Measurements from ENCODE around the gene NFKB2. TPM values are rescaled to one million over a fixed set of nuclear protein-coding genes. Genes with fewer than 3 reads are reported as not detected.

NFKB2 gene
- total RNA-seq: 15.1 TPM
- long read RNA-seq, transcript NFKB2-204 (23 exons, 3,416 nt): major isoform, 6 of 22 reads
- long read RNA-seq, transcript NFKB2-201 (23 exons, 3,011 nt): major isoform, 6 of 22 reads
- long read RNA-seq, partial matches to known transcripts: 5 of 22 reads
- long read RNA-seq, other reads (novel, unspliced or antisense): 5 of 22 reads

GRCh38 chr10:102395400-102396316, at the start of gene NFKB2:
Gene NFKB2 (plus strand): TSS chr10:102395705. CDS start chr10:102395960, 255 bp downstream.
- intact Hi-C loops (cut with DNase I): loop anchor here (2.0 to 5.0 kb wide), 4 partner anchors 25 to 227 kb away; partner anchors contain the start of genes ACTR1A, FBXL15 and SUFU
- peak; percentile 73 for ATAC-seq
- peak; percentile 94 for DNase-seq (ENCODE audit: missing footprints)

DNA sequence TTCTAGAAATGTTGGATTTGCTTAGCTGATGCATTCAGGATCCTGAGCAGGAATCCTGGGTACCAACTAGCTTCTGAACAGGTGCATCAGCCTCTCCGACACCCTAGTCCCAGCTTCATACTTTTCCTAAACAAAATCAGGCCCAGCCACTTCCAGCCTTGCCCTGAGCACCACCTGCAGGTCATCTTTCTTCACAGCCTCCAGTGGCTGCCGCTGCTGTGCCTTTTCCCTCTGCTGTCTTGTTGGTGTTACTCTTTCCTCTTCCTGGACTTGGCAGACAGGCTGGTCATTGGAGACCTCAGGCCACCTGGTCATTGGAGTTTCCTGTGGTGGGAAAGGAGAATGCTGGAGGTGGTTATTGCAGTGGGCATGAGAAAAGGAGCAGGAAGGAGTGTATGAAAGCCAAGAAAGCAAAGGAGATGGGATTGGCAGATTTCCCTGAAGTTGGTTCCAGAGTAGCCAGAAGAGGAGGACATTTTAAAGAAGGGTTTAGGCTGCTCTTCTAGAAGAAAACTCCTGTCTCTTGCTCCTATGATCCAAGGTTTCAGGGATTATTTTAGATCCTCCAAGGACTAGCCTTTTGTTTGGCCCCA, 48.2 kb upstream of the NFKB2 start:
- ATAC-seq (peak; percentile 68), DNase-seq (ENCODE audit: missing footprints) (no peak)
- intact Hi-C loops (cut with DNase I): loop anchor here (1.0 to 2.0 kb wide), 2 partner anchors 117 to 179 kb away; no protein-coding TSS in a partner anchor

GRCh38 chr10:102352066-102352715, 43.3 kb upstream of the NFKB2 start:
- intact Hi-C loops (cut with DNase I): loop anchor here (2.0 kb wide), 1 partner anchor 123 kb away; no protein-coding TSS in a partner anchor
- DNase-seq (ENCODE audit: missing footprints): no peak
- no peak for ATAC-seq

DNA sequence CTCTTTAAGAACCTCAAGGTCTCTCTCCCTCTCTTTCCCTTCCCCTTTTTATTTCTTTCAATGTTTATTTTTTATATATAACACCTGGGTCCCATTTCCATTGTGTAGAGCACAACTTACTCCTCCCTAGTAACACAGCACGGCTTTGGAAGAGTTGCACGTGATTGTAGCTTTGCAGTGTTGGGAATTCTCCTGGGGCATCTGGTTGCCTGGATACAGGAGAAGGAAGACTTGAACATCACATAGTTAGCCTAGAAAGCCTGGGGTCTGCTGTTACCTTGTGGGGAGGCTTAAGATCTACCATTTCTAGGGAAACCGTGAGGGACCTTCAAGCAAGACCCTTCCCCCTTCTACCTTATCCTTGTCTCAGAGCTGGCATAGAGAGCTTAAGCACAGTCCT, 41.1 kb upstream of the NFKB2 start:
- ATAC-seq (no peak), DNase-seq (ENCODE audit: missing footprints) (no peak)
- intact Hi-C loops (cut with DNase I): no loop called here

GRCh38 chr10:102358712-102359382, 36.7 kb upstream of the NFKB2 start:
- intact Hi-C loops (cut with DNase I): no loop called here
- DNase-seq (ENCODE audit: missing footprints): no peak
- no peak for ATAC-seq

- no peak for ATAC-seq
- intact Hi-C loops (cut with DNase I): no loop called here
- DNase-seq (ENCODE audit: missing footprints): no peak
Observed at GRCh38 chr10:102367441-102367840, 28.1 kb upstream of the NFKB2 start.

DNA sequence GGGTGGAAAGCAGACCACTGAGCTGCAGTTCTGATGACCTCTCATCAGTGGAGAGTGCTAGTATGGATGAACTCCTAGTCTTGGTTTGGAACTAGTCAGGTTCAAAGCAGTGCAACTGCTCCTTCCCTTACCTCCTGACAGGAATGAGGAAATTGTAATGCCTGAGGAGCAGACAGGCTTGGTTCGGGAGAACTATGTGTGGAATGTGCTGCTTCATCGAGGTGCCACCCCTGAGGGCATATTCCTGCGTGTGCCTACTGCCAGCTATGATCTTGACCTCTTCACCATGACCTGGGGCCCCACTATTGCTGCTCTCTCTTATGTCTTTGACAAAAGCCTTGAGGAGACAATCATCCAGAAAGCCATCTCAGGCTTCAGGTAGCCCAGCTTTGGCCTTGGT, 27.4 kb upstream of the NFKB2 start:
- ATAC-seq (no peak), DNase-seq (ENCODE audit: missing footprints) (no peak)
- intact Hi-C loops (cut with DNase I): no loop called here

DNA sequence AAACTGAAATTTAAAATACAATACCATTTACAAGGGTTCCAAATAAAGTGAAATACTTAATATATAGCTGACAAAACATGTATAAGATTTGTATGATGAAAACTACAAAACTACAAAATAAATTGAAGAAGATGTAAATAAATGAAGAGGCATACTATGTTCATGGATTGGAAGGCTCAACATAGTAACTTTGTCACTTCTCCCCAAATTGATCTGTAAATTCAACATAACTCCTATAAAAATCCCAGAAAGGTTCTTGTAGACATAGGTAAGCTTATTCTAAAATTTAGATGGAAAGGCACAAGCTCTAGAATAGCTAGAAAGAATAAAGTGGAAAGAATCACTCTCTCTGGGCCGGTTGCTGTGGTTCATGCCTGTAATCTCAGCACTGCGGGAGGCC, 24.2 kb upstream of the NFKB2 start:
- ATAC-seq: no peak
- intact Hi-C loops (cut with DNase I): no loop called here
- DNase-seq (ENCODE audit: missing footprints): no peak

DNA sequence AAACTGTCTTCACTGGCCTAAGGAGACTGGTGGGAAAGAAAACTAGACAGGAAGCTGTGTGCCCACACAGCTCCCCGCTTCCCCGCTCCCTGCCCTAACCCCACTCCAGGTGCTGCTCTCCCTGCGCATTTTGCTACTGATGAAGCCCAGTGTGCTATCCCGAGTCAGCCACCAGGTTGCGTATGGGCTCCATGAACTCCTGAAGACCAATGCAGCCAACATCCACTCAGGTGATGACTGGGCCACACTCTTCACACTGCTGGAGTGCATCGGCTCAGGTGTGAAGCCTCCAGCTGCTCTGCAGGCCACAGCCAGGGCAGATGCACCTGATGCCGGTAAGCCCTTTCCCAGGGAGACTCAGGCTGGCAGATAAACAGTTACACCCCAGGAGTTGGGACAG, 20.3 kb upstream of the NFKB2 start:
- intact Hi-C loops (cut with DNase I): no loop called here
- DNase-seq (ENCODE audit: missing footprints) (no peak), ATAC-seq (peak; percentile 7)

DNA sequence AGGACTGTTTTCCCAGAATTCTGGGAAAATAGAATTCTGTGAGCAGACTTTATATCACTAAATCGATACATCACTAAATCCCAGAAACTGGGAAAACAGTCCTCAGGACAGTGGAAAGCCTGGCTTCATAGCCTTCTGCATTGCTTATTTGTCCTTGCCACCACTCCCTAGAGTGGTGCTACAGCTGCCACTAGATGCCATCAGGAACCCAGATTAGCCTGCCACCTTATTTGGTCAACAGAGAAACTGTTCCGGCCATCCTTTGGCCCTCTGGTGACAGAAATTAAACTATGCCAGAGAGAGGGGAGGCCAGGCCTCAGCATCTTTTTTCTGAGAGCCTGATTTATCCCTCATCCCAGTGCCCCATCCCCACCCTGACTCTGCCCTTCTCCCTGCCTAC, 19.6 kb upstream of the NFKB2 start:
- ATAC-seq: no peak
- no peak for DNase-seq (ENCODE audit: missing footprints)
- intact Hi-C loops (cut with DNase I): no loop called here

DNA sequence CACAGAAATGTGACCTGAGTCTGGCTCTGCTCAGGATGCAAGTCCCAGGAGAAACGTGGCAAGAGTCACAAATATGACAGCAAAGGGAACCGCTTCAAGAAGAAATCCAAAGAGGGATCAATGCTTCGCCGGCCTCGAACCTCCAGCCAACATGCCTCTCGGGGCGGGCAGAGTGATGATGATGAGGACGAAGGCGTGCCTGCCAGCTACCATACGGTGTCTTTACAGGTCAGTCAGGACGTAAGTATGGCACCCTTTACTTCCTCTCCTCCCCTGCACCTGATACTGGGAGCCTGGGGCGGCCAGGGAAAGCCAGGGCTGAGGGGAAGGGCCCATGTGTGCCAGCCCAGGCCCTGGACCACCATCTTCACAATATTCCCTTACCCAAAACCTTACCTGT, 18.6 kb upstream of the NFKB2 start:
- no peak for DNase-seq (ENCODE audit: missing footprints)
- intact Hi-C loops (cut with DNase I): no loop called here
- ATAC-seq: no peak

GRCh38 chr10:102379383-102379782, 16.1 kb upstream of the NFKB2 start:
- DNase-seq (ENCODE audit: missing footprints) (no peak), ATAC-seq (no peak)
- intact Hi-C loops (cut with DNase I): no loop called here

DNA sequence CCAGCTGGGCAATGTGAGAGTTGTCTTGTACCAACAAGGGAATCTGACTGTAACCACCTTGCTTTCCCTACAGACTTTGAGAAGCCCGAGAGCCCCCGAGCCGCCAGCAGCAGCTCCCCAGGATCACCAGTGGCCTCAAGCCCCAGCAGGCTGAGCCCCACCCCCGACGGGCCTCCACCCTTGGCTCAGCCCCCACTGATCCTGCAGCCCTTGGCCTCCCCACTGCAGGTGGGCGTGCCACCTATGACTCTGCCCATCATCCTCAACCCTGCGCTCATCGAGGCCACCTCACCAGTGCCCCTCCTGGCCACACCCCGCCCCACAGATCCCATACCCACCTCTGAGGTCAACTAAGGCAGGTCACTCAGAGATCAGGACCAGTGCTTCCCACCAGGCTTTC, 13.5 kb upstream of the NFKB2 start:
- ATAC-seq: no peak
- DNase-seq (ENCODE audit: missing footprints): peak; percentile 60
- intact Hi-C loops (cut with DNase I): no loop called here

GRCh38 chr10:102382871-102383270, 12.6 kb upstream of the NFKB2 start:
- intact Hi-C loops (cut with DNase I): no loop called here
- DNase-seq (ENCODE audit: missing footprints): no peak
- no peak for ATAC-seq

DNA sequence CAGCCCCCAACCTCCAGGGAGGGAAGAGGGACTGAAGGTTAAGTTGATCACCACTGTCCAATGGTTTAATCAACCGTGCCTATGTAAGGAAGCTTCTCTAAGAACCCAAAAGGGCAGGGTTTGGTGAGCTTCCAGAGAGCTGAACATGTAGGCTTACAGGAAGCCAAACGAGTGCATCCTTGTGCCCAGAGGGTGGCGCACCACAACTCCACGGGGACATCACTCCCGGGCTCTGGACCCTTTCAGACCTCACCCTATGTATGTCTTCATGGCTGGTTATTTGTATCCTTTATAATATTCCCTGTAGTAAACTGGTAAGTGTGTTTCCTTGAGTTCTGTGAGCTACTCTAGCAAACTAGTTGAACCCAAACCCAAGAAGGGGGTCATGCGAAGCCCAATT, 11.5 kb upstream of the NFKB2 start:
- ATAC-seq (no peak), DNase-seq (ENCODE audit: missing footprints) (no peak)
- intact Hi-C loops (cut with DNase I): no loop called here

DNA sequence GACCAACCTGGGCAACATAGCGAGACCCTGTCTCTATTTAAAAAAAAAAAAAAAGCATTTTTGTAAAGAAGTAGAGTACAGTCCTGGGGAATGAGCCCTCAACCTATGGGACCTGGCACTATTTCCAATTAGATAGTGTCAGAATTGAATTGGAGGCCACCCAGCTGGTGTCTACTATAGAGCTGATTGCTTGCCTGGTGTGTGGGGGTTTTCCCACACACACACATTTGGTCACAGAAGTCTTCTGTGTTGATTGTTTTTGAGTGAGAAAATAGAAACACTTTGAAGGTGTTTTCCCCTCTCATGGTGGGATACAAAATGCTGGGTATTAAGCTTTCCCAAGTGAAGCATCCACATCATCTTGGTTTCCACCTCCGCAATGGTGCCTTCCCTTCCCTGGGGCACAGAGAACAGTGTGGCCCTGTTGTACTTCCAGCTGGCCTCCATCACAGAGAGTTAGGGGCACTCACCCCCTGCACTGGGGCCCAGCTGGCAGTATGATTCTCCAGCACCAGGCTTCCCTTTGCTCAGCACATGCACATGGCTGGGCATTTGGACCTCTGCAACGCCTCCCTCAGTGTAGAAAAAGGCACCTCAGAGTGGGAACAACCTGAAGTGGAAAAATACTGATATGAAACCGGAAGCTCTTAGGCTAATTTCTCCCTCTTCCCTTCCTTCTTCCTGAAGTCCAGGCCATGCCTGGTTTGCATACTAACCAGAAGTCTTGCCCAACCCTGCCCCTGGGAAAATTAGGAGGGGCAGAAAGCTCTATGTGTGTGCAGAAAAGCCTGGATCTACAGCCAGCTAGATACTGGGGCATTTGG, 10.7 kb upstream of the NFKB2 start:
- ATAC-seq: peak; percentile 72
- intact Hi-C loops (cut with DNase I): no loop called here
- DNase-seq (ENCODE audit: missing footprints): no peak

GRCh38 chr10:102389894-102390293, 5.6 kb upstream of the NFKB2 start:
- DNase-seq (ENCODE audit: missing footprints): no peak
- no peak for ATAC-seq
- intact Hi-C loops (cut with DNase I): no loop called here

DNA sequence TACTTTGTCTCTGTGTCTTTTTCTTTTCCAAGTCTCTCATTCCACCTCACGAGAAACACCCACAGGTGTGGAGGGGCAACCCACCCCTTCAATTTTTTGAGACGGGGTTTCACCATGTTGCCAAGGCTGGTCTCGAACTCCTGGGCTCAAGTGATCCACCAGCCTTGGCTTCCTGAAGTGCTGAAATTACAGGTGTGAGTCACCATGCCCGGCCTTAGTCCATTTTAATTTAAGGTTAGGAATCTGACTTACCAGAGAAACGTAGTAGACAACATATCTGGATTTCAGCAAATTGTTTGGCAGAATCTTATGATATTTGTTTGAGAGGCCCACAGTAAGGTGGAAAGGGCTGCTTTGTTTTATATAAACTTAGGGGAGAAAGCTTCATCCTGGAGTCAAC, 3.2 kb upstream of the NFKB2 start:
- intact Hi-C loops (cut with DNase I): no loop called here
- no peak for ATAC-seq
- DNase-seq (ENCODE audit: missing footprints): no peak

Measured in Right ventricle myocardium inferior (tissue), 1 donor.